Renal cortical epithelial cell (primary cell): Measurements from ENCODE around the gene TKTL1. TPM values are rescaled to one million over a fixed set of nuclear protein-coding genes. Genes with fewer than 3 reads are reported as not detected.
"Not testable (repeated sequence)": the region's sequence is repeated elsewhere in the genome, so short reads cannot be mapped to it uniquely, and the experiment has no call there.

Source experiments
- DNase-seq: peaks from one replicate; pipeline ENCODE4 v3.0.0-alpha.2; 2011; ENCODE audit warnings: low read depth
- total RNA-seq: library from RNA; depleted of rRNA; stranded (reverse); fragments of >200 nt; gene quantifications from 2 replicates; pipeline ENCODE4 v1.2.3, GENCODE V29; 2014

Gene TKTL1
- total RNA-seq, 1 donor from 2014 or later = not detected

GRCh38 chrX:154309041-154309775 lies 13.6 kb downstream of the TKTL1 start:
- DNase-seq = no peak

- no peak for DNase-seq
Observed at GRCh38 chrX:154310616-154311536, 15.3 kb downstream of the TKTL1 start.

GRCh38 chrX:154312116-154312515 lies 16.5 kb downstream of the TKTL1 start:
- DNase-seq = no peak

- DNase-seq = no peak
Observed at GRCh38 chrX:154313147-154313546, 17.6 kb downstream of the TKTL1 start.

- no peak for DNase-seq
Observed at GRCh38 chrX:154315416-154315815, 19.8 kb downstream of the TKTL1 start.

- DNase-seq = peak; percentile 3
Observed at GRCh38 chrX:154317391-154317995, 21.9 kb downstream of the TKTL1 start.

- no peak for DNase-seq
Observed at GRCh38 chrX:154320406-154320805, 24.8 kb downstream of the TKTL1 start.

- no peak for DNase-seq
Observed at GRCh38 chrX:154321152-154321551, 25.6 kb downstream of the TKTL1 start.

GRCh38 chrX:154321594-154321993 lies 26.0 kb downstream of the TKTL1 start:
- peak; percentile 7 for DNase-seq

GRCh38 chrX:154322890-154323289 lies 27.3 kb downstream of the TKTL1 start:
- no peak for DNase-seq

GRCh38 chrX:154323537-154323936 lies 27.9 kb downstream of the TKTL1 start:
- no peak for DNase-seq

GRCh38 chrX:154325541-154325940 lies 29.9 kb downstream of the TKTL1 start:
- no peak for DNase-seq

GRCh38 chrX:154327038-154327820 lies 31.6 kb downstream of the TKTL1 start:
- peak; percentile 22 for DNase-seq

GRCh38 chrX:154328646-154329045 lies 33.1 kb downstream of the TKTL1 start:
- no peak for DNase-seq

- no peak for DNase-seq
Observed at GRCh38 chrX:154329294-154329693, 33.7 kb downstream of the TKTL1 start.

GRCh38 chrX:154332561-154332960 lies 37.0 kb downstream of the TKTL1 start:
- DNase-seq = no peak

- DNase-seq = no peak
Observed at GRCh38 chrX:154333116-154333515, 37.5 kb downstream of the TKTL1 start.

GRCh38 chrX:154333837-154334271 lies 38.3 kb downstream of the TKTL1 start:
- DNase-seq = no peak

GRCh38 chrX:154334496-154334895 lies 38.9 kb downstream of the TKTL1 start:
- DNase-seq = no peak

- DNase-seq = not testable (repeated sequence)
Observed at GRCh38 chrX:154341399-154342298, 46.1 kb downstream of the TKTL1 start.
